GM18907 (cell line): Measurements from ENCODE around the gene NBEA.
A peak's percentile ranks its signal among the peaks of the same experiment; 100 is the strongest.
"Not testable (repeated sequence)": the region's sequence is repeated elsewhere in the genome, so short reads cannot be mapped to it uniquely, and the experiment has no call there.

ENCODE experiments used
- ATAC-seq: cut with Tn5 transposase; IDR thresholded peaks from one replicate; pipeline ENCODE4 v1.9.1; 2021; ENCODE audit warnings: mild to moderate bottlenecking, moderate library complexity; ENCODE audit not compliant: unreplicated experiment

The NBEA gene

DNA sequence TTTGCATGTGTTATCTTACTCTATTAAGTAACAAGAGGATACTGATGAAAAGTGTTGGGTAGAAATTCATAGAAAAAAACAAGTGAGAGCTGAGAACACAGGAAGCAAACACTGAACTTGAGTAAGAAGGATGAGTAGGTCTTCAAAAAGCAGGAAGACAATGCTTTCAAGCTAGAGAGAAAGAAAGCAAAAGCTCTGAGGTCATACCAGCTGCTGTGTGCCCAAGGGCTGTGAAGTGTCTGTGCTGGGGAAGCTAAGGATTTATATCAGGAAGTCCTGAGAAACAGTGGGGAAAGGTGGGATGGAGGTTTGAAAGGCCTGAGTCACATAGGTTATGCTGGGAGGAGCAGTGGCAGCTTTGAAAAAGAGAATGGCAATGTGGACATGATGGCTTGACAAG is 679.9 kb downstream of the NBEA start:
- no peak for ATAC-seq

DNA sequence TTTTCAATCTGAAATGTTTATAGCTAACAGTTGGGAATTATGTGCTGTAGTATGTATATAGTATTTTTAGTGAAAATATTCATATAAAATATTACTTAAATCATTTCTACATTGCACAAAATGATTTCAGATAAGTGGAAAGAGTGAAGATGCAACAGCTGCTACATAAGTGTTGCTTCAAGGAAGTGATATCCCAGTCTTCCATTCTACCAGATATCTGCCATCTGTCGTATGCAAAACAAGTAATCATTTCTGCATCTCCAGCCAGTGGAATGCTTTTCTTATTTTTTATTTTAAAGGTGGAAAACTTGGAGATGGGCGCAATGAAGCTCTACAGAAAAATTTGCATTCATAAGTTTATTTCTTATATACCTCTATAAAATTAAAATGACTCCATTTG is 687.0 kb downstream of the NBEA start:
- no peak for ATAC-seq

DNA sequence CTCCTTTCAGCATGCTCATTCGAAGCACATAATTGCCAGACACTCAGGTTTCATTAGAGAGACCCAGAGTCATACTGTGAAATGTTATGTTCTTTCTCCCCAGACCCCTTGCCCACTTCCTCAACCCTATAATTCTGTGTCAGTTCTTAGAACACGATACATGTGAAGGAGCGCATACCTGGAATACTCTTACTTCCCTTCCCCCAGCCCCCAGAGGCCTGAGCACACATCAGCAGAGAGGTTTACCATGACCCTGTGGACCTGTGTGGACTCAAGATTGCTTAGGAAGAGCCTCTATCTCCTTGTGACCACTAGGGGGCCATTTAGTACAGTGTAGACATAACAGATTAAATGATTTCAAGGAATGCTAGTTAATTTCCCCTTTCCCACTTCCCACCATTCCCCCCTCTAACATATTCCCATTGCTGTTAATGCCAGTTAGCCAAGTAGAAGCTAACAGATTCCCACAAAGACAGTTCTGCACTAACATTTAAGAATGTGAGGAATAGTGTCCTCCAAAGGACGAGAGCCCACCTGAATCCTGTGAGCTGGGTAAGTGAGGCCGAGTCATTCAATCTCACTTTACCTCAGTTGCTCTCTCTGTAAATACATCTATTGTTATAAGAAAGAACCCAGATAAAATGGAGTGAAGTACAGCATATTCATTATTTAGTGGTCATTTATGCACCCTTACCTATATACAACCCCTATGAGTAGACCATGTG is 688.6 kb downstream of the NBEA start:
- peak; percentile 85 for ATAC-seq

DNA sequence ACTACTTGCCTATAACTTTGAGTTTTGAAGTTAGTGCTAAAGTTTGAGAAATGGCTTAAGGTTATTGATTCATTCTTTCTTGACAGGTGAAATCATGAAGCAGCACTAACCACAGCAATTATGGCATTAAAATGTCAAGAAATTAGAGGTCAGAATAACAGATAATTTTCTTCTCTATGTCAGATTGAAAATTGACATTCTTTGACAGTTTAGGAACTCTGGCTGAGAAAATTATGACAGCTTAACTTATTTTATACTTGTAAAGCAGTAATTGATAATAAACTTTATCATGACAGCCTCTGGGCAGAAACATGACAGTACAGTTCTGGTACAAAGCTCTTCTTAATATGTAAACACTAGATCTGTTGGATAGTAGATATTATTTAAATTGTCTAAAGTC is 689.6 kb downstream of the NBEA start:
- no peak for ATAC-seq

DNA sequence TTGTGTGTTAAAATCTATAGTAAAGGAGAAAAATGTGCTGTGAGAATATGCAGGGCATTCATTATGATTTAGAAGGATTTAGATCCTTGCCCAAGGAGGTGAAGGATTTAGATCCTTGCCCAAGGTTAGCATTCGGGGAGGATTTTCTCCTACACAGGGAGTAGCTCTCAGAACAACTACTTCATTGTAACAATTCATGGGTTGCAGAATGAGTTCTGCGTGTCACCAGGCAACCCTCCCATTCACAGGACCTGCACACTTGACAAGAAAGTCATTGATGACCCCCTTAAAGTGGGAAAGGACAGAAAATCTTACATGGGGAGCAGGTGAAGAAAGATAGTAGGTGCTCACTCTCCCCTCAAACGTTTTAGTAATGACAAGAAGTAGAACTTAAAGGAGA is 701.6 kb downstream of the NBEA start:
- no peak for ATAC-seq

- ATAC-seq, result no peak
Measured at GRCh38 chr13:35646056-35646774, 704.1 kb downstream of the NBEA start.

GRCh38 chr13:35648201-35648600 is 706.1 kb downstream of the NBEA start:
- no peak for ATAC-seq

- no peak for ATAC-seq
Measured at GRCh38 chr13:35649162-35649561, 707.1 kb downstream of the NBEA start.

- no peak for ATAC-seq
Measured at GRCh38 chr13:35659796-35660195, 717.7 kb downstream of the NBEA start.

GRCh38 chr13:35664747-35665146 is 722.7 kb downstream of the NBEA start:
- ATAC-seq, result no peak

DNA sequence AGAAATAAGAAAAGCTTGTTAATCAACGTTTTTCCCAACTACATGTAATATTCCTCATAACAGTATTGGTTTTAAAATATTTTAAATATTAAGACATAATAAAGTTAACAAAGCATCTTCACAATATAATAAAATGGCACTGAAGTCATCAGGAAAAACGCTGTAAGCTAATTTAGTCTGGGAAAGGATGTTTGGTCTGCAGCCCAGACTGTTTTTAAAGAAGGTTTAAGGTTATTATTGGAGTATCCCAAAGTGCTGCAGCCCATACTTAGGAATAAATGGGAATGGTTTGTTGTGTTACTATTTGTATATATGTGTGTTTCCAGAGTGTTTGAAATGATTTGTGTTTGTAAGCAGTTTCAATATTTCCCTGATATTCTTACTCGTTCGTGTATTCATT is 727.3 kb downstream of the NBEA start:
- no peak for ATAC-seq

DNA sequence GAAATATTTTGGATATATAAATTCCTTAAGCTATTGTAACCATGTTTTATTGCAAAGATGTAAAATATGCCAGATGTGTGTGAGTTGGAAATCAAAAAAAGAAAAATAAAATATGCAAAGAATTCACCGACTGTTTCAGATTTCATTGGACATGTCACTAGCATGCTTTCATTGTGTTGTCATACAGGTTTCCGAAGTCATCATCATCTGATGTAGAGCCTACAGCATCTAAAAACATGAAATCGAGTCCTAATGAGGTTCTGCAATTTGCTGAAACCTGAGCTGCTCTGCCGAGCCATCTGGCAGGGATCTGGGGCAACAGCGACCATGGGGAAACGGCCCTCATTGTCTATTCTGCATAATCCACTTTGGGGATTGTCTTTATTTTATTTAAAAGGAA is 730.5 kb downstream of the NBEA start:
- no peak for ATAC-seq

GRCh38 chr13:35675651-35676050 is 733.6 kb downstream of the NBEA start:
- no peak for ATAC-seq

DNA sequence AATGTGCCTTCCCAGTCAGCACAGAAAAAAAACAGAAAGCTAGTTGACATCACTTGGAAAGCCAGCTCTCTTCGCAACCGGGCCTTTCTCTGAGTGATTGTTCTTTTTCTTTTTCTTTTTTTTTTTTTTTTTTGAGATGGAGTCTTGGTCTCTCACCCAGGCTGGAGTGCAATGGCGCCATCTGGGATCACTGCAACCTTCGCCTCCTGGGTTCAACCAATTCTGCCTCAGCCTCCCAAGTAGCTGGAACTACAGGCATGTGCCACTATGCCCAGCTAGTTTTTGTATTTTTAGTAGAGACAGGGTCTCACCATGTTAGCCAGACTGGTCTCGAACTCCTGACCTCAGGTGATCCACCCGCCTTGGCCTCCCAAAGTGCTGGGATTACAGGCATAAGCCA is 735.8 kb downstream of the NBEA start:
- ATAC-seq, result not testable (repeated sequence)

- no peak for ATAC-seq
Measured at GRCh38 chr13:35681685-35682084, 739.6 kb downstream of the NBEA start.

GRCh38 chr13:35684432-35684831 is 742.4 kb downstream of the NBEA start:
- no peak for ATAC-seq

DNA sequence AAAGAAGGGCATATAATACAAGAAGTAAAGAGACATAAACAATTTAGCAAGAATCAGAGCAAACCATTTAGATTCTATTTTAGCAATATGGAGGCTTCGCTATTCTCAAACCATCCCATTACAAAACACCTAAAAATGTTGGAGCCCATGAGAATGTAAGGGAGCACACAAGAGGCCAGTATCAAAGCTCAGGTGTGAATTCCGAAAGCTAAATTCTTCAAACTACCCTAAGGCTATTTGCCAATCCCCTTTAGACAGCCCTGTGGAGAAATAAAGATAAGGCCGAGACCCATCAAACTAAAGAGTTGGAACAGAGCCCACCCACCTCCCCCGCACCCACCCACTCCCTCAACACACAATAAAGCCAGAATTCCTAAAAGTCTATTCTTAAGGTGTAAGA is 745.3 kb downstream of the NBEA start:
- no peak for ATAC-seq

- no peak for ATAC-seq
Measured at GRCh38 chr13:35690581-35691207, 748.6 kb downstream of the NBEA start.

DNA sequence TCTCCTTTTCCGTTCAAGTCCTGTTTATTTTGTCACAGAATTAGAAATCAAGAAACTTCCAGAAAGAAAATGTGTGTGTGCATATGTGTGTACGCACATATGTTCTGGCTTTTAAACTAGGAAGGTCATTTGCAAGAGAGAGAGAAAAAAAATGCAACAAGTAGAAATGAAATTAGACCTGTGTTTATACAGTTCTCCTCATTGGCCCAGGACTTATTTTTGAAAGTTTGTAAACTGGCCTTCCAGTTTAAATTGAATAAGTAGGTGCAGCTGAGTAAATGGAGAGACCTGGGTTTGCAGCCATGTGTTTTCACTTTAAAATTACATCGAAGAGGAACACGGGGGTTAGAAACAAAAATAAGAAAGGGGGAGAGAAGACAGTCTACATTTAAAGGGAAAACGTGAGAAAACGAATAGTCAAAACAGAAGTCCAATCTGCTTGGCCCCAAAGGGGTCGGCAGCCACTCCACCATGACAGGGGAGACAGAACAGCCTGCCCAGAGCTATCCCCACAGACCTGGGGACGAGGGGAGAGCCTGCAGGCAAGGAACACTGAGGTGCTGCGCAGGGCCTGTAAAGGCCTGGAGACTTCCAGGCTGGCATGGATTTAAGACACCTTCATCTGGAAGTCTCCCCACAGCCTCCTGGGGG is 751.2 kb downstream of the NBEA start:
- no peak for ATAC-seq

DNA sequence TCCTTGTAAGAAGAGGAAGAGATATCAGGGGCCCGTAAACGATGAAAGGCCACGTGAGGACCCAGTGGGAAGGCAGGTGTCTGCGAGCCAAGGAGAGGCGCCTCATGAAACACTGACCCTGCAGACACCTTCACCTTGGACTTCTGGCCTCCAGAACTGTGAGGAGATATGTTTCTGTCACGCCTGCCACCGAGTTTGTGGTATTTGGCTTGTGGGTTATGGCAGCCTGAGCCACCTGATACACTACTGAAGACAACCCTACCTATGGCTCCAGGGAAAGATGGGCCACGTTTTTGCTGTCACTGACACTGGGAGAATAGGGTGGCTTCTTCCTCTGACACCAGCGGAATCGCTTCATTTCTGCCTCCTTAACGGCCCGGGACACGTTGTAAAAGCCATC is 752.0 kb downstream of the NBEA start:
- ATAC-seq, result no peak

DNA sequence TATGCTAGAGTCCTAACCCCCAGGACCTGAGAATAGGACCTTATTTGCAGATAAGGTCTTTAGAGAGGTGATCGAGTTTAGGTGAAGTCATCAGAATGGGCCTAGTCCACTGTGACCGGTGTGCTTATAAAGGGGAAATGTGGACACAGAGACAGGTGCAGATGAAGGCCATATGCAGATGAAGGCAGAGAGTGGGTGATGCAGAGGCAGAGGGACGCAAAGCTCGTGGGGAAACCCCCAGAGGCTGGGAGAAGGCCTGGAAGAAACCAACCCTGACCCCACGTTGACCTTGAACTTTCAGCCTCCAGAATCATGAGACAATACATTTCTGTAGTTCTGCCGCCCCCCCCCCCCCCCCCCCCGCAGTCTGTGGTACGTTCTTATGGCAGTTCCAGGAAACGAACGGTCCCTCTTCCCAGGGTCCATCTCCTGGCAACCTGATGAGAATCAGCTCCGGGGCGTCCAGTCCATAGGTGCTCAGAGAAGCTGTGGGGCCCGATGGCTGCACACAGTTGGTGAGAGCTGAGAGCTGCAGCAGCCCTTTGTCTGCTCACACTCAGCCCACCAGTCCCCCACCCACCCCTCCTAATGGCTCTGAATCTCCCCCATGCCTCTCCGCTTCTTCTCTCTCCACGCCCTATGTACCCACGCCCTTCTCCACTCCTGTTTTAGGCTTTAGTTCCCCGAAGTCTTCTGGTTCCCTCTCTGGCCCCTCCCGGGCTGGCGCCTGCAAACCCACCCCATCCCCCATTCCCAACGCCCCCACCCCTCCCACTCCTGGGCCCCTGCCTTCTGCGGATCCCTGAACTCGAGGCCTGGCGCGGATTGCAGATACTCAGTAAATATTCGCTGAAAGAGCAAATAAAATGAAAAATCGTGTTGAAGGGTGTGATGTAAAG is 752.7 kb downstream of the NBEA start:
- ATAC-seq, result peak; percentile 61
